Skin epidermis (tissue), 12 donors: ENCODE data around the gene GLCCI1.
A peak's percentile ranks its signal among the peaks of the same experiment; 100 is the strongest.

Source experiments
- H3K27ac ChIP-seq, 21 experiments: fragments of 200-600 bp; sonication (generic) in 11 of 21; one replicate each; pipeline ENCODE4 v1.5.0; 2020; ENCODE audit warnings: mild to moderate bottlenecking in 3 of 21, inconsistent platforms in 2 of 21, moderate library complexity in 2 of 21
- H3K4me3 ChIP-seq, 7 experiments: fragments of 200-600 bp; sonication (generic) in 2 of 7; one replicate each; pipeline ENCODE4 v1.5.0; 2020; ENCODE audit warnings: inconsistent platforms in 2 of 7, mild to moderate bottlenecking in 2 of 7, moderate library complexity in 1 of 7

Gene GLCCI1

DNA sequence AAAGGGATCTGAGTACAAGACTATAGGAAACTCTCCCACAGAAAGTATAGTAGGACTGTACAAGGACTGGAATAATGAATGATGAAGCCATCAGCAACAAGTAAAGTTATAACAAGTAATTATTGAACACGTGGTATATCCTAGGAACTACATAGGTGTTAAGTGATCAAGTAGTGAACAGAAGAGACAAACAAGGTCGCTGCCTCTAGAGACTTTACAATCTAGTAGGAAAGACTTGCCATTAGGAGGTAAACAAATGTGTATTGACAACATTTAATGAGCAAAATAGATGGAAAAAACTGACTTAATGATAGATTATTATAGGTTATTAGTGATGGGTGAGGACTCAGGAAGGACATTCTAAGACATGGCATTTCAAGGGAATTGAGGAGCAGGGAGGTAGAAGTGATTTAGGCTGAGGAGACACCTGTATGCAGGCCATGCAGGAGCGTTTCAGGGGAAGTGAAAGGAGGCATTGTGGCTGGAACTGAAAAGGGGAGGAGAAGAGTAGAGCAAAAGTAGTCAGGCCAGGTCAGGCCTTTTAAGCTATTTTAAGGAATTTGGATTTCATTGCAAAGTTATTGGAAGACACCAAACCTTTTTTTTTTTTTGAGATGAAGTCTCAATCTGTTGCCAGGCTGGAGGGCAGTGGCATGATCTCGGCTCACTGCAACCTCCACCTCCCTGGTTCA is 8.5 kb upstream of the GLCCI1 start:
- no peak overlapping the region for H3K27ac ChIP-seq
- H3K4me3 ChIP-seq: no peak overlapping the region

DNA sequence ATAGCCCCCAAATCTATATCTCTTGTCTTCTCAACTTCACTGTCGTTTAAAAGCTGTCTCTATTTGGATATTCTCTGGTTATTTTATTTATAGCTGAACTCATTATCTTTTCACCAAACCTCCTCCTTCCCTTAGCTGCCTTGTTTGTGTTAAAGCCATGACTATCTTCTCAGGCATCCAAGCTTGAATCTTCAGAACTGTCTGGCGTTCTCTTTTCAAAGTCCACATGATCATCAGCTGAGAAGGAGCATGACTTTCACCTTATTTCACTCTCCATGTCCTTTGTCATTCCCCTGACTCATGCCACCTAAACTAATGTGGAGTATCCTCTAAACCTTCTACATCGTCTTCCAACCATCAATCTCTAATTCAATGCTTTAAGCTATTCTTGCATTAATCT is 5.7 kb upstream of the GLCCI1 start:
- H3K4me3 ChIP-seq: no peak overlapping the region
- no peak overlapping the region for H3K27ac ChIP-seq

- Histone ChIP-seq H3K4me3 (no peak overlapping the region), H3K27ac (no peak overlapping the region)
Measured at GRCh38 chr7:7964250-7964649, 4.3 kb upstream of the GLCCI1 start.

GRCh38 chr7:7964691-7965090 is 3.9 kb upstream of the GLCCI1 start:
- Histone ChIP-seq H3K4me3 (no peak overlapping the region), H3K27ac (no peak overlapping the region)

- Histone ChIP-seq H3K4me3 (no peak overlapping the region), H3K27ac (no peak overlapping the region)
Measured at GRCh38 chr7:7965301-7965700, 3.3 kb upstream of the GLCCI1 start.

DNA sequence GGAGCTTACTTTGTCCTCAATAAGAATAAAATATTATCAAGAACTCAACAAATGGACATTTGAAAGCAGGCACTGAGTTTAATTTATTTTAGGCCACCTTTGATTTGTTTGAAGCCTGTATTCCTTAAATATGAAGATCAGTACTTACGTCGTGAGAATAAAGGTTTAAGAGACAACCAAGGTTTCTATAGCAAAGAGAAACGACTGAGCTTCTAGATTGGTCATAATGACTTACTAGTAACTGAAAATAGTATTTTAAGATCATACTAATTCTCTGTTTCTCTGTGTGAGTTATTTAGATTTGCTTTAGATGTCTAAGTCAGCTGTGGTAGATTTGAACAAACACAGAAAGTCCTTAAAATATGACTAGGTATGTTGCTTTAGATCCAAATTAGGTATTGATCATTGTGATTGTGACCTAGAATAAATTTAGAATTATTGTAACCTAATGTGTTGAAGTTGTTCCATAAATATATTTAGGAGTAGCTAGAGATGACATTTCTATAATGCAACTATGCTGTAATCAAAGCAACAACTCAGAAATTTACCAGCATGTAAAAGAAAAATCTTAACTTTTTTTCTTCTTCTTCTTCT is 2.4 kb upstream of the GLCCI1 start:
- H3K27ac ChIP-seq: no peak overlapping the region
- no peak overlapping the region for H3K4me3 ChIP-seq

- peak overlapping the region; percentile 84 to 99 (median 92) for H3K4me3 ChIP-seq
- H3K27ac ChIP-seq: peak overlapping the region in 17 of 21 experiments; percentile 52 to 97 (median 91)
Measured at GRCh38 chr7:7967886-7968543, 581 bp upstream of the GLCCI1 start.

GRCh38 chr7:7969306-7970236 is 975 bp downstream of the GLCCI1 start:
- peak overlapping the region; percentile 84 to 99 (median 92) for H3K4me3 ChIP-seq

GRCh38 chr7:7970237-7970530 is 1.6 kb downstream of the GLCCI1 start:
- peak overlapping the region in 18 of 21 experiments; percentile 2 to 95 (median 68) for H3K27ac ChIP-seq
- H3K4me3 ChIP-seq: peak overlapping the region; percentile 51 to 95 (median 90)

More at GRCh38 chr7:7969306-7970236, 975 bp downstream of the GLCCI1 start:
- H3K27ac ChIP-seq: peak overlapping the region in 20 of 21 experiments; percentile 78 to 97 (median 92)

GRCh38 chr7:7970531-7971307 is 2.1 kb downstream of the GLCCI1 start:
- H3K27ac ChIP-seq: peak overlapping the region in 13 of 21 experiments; percentile 11 to 95 (median 70)
- H3K4me3 ChIP-seq: peak overlapping the region; percentile 51 to 95 (median 90)

DNA sequence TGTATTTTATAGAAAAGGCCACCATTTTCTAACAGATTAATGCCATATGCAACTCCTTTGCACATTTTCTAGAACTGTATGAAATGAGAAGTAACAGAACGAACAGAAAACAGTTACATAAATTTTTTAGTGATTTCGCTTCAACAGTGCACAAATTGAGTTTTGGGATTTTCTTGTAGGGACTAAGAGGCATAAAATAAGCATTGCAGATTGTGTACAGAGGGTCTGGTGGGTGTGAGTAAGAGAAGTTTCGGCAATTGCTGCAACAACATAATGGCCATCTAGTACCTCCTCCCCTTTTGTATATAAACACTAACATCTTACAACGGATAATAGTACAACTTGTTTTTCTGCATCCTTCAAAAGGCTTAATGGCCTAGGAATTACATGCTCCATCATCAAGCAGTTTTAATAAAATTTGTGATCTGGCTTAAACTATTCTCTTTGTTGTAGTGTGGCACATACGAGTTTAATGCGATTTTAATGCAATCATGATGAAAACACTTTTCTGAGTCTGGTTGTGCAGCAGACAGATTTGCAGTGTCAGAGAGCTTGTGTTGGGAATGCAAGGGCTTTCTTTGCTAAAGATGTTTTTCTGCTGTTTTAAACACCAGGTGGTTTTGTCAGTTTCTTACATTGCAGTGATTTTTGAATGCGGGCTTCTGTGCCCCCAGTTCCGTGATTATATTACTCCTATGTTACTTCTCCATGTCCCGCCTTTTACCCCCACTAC is 2.9 kb downstream of the GLCCI1 start:
- Histone ChIP-seq H3K27ac (peak overlapping the region in 2 of 21 experiments; percentile 19 to 79), H3K4me3 (peak overlapping the region in 5 of 7 experiments; percentile 63 to 95 (median 92))

DNA sequence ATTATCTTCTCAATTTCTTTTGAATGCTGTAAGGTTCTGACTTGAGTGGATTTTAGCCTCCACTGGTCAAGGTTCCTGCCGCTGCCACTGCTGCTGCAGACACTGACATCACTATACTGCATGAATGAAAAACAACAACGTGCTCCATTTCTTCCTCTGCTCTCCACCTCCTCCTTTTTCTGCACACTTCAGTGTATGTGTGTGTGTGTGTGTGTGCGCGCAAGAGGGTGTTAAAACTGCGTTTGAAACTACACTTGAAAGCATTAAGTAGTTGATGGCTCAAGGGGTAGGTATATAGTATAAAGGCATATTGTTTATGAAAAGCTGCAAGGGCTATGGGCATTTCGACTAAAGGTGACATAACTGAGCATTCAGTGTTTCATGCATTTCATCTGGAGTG is 3.5 kb downstream of the GLCCI1 start:
- peak overlapping the region in 3 of 7 experiments; percentile 6 to 92 (median 92) for H3K4me3 ChIP-seq

DNA sequence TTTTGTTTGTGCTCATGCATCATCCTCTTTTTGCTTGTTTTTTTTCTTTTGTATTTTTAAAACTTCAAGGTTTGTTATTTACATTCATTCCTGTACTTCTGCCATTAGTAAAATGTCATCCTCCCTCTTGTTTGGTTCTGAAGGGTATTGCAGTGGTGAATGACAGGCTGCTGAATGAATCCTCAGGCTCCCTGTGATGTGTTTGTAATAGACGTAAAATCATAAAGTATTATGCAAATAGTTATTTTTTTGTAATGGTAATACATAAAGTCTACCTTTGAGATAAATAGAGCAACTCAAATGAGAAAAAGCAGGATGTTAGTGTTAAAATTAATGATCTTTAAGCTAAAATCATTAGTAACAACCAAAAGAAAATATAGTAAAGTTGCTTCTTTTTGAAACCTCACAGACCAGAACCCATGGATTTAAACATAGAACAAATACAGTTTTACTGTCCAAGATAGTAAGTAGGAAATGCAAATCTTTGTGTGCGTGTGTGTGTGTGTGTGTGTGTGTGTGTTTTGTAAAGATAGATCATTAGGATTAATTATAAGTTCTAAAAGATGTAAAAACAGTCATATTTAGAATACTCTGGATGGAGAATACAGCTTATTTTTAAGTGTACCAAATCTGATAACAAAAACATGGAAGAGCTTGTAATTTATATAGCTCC is 4.5 kb downstream of the GLCCI1 start:
- H3K4me3 ChIP-seq: no peak overlapping the region
- no peak overlapping the region for H3K27ac ChIP-seq

More for the DNA sequence above, 3.5 kb downstream of the GLCCI1 start:
- peak overlapping the region in 2 of 21 experiments; percentile 19 to 79 for H3K27ac ChIP-seq

- H3K4me3 ChIP-seq: no peak overlapping the region
- H3K27ac ChIP-seq: no peak overlapping the region
Measured at GRCh38 chr7:7976677-7977076, 8.1 kb downstream of the GLCCI1 start.

GRCh38 chr7:7977774-7978173 is 9.2 kb downstream of the GLCCI1 start:
- H3K4me3 ChIP-seq: no peak overlapping the region
- no peak overlapping the region for H3K27ac ChIP-seq

DNA sequence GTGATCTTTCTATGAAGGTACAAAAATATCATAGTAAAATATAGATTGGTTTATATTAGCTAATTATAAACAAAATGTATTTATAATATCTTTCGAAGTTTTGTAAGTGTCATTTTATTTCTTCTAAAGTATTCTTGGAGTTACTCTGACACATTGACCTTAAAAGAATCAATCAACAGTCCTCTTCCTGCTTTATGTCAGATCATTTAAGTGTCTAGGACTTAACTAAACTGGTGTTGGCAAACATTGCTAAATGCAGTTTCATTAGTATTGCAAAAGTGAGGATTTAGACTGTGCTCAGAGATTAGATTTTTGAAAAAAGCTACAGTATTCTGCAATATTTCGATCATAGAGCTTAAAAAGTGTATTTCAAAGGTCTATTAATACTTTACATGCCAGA is 10.3 kb downstream of the GLCCI1 start:
- Histone ChIP-seq H3K4me3 (no peak overlapping the region), H3K27ac (no peak overlapping the region)

DNA sequence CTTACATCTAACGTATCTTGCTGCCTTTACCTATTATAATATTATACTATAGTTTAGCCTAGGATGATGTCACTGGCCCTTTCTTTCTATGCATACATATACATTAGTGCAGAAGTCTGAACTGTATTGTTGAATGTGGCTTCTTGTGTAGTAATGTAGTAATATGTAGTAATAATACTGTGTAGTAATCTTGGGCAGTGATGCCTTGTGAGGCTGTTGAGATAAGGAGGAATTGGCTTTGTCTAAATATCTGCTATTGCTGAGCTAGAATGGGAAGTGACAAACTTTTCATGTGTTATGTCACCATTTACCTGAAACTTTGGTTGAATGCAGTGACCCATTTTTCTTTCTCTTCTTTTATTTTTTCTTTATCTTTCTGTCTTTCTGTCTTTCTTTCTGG is 11.0 kb downstream of the GLCCI1 start:
- no peak overlapping the region for H3K4me3 ChIP-seq

DNA sequence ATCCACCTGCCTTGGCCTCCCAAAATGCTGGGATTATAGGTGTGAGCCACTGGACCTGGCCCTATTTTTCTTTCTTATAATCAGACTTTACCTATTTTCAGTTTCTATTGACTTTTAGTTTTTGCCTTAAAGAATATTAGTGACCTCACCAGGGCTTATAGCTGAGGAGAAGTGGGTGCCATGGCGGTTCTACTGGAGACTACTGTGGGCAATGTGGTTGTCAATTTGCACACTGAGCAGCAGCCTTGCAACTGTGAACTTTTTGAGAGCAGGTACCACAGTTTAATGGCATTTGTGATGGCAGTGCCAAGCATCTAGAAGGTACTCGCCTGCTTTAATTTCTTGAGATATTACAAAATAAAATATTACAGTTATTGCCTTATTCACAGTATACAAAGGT is 11.5 kb downstream of the GLCCI1 start:
- Histone ChIP-seq H3K4me3 (no peak overlapping the region), H3K27ac (no peak overlapping the region)

More for the DNA sequence above, 11.0 kb downstream of the GLCCI1 start:
- H3K27ac ChIP-seq: no peak overlapping the region
